NCI-H510A (cell line): ENCODE results near the gene SELENOI.
"Not testable (repeated sequence)": the region's sequence is repeated elsewhere in the genome, so short reads cannot be mapped to it uniquely, and the experiment has no call there.

Experiments
- DNase-seq: peaks from one replicate; lab custom pipeline; 2025; lab: John Stamatoyannopoulos, UW

Gene SELENOI

GRCh38 chr2:26345545-26346453 is at the start of gene SELENOI:
TSS of gene SELENOI (plus strand) at chr2:26346143. CDS start at chr2:26346233, 90 bp downstream.
- peak; percentile 95 for DNase-seq

GRCh38 chr2:26297061-26297460 is 48.9 kb upstream of the SELENOI start:
- no peak for DNase-seq

GRCh38 chr2:26298286-26298637 is 47.7 kb upstream of the SELENOI start:
- DNase-seq, result no peak

DNA sequence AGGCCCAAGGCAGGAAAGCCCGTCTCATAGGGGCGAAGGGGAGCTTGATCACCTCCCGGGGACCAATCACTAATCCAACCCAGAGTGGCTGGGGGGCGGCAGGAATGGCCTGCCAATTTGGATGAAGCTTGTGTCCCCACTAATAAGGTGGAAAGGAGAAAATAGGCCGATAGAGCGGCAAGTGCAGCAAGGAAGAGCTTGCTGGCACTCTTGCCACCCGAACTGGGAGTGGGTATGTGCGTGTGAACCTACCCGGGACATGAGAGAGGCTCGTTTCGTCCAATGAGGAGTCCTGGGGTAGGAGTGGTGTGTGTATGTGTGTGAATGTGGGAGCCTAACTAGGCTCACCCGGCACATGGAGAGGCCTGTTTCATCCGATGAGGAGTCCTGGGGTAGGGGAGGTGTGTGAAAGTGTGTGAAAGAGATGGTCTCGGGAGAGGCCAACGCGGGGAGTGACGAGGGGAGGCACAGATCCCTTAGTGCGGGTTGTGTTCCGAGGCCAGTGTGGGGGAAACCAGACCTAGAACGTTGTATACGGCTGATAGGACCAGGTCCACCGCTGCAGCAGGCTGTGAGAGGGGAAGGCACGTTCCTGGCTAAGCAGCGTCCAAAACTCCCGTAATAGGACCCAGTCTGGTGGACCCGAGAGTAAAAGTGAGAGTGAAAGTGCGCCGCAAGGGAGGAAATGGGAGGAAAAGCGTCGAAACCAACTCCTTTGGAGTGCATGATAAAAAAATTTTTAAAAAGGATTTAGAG is 47.1 kb upstream of the SELENOI start:
- no peak for DNase-seq

- no peak for DNase-seq
Observed at GRCh38 chr2:26299471-26300101, 46.4 kb upstream of the SELENOI start.

DNA sequence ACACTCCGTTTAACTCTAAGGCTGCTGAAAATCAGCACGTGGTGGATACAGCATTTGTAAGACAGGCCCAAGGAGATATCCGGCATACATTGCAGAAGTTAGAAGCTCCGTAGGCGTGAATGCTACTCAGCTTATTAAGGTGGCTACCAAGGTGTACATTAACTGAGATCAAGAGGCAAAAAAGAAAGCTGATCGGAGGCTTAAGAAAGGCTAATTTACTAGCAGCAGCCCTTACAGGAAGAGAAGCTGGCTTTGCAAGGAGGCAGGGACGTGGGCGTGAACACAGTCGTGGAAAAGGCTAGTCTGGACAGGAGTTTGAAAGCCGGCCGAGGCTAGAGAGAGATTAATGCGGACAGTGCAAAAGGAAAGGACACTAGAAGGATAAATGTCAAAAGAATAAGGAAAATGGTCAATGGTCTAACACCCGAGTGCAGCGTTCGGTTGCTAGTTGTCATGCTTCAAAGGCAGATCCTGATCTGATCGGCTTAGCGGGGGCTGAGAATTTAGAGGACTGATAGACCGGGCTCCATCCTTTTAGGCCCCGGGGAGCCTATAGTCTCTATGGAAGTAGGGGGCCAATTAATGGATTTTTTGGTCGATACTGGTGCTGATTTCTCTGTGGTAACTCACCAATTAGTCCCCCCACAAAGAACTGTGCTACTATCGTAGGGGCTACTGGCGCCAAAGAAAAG is 45.6 kb upstream of the SELENOI start:
- DNase-seq, result no peak

DNA sequence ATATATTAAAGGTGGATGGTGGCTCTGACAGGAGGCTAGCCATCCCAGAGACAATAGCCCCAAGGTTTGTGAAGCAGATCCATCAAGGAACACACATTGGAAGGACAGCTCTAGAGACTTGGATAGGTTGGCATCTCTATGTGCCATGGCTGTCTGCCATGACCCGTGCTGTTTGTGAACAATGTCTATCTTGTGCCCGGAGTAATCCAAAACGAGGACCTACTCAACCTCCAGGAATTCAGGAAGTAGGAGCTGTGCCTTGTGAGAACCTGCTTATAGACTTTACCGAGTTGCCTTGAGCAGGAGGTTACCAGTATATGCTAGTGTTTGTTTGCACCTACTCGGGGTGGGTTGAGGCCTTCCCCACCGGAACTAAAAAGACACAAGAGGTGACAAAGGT is 43.1 kb upstream of the SELENOI start:
- DNase-seq, result no peak

DNA sequence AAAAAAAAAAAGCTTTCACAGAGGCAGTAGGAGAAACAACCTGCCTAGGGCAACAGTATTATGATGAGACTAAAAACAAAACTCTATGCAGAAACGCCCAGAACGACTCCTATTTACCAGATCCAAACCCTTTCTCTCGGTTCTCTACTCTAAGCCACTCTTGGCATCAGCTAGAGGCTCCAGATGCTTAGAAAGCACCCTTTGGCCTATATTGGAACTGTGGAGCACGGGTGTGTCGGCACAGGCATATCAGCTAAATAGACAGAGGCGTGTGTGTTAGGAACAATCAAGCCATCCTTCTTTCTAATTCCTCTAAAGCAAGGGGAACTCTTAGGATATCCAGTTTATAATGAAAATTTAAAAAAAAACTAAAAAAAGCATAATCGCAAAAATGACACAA is 40.8 kb upstream of the SELENOI start:
- not testable (repeated sequence) for DNase-seq

- DNase-seq, result no peak
Observed at GRCh38 chr2:26305540-26305939, 40.4 kb upstream of the SELENOI start.

- no peak for DNase-seq
Observed at GRCh38 chr2:26309921-26310320, 36.0 kb upstream of the SELENOI start.

- no peak for DNase-seq
Observed at GRCh38 chr2:26312471-26312870, 33.5 kb upstream of the SELENOI start.

GRCh38 chr2:26313446-26313845 is 32.5 kb upstream of the SELENOI start:
- no peak for DNase-seq

- no peak for DNase-seq
Observed at GRCh38 chr2:26314243-26314642, 31.7 kb upstream of the SELENOI start.

DNA sequence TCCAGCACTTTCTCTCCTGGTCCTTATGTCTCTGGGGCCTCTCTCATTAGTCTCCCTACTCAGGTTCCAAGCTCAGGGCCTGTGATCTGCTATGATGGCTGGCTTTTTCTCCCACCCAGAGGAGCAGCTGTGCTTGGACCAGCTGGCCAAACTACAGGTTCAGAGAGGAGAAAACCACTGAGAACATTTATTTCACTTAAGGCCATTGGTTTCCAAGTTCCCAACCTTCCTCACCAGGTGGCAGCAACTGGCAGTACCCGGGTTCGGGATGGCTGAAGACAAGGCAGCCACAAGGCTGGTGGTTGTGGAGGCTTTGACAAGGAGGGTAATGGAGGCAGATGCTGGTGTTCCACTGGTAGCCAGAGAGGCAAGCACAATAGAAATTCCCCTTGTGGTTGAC is 29.9 kb upstream of the SELENOI start:
- DNase-seq, result no peak

DNA sequence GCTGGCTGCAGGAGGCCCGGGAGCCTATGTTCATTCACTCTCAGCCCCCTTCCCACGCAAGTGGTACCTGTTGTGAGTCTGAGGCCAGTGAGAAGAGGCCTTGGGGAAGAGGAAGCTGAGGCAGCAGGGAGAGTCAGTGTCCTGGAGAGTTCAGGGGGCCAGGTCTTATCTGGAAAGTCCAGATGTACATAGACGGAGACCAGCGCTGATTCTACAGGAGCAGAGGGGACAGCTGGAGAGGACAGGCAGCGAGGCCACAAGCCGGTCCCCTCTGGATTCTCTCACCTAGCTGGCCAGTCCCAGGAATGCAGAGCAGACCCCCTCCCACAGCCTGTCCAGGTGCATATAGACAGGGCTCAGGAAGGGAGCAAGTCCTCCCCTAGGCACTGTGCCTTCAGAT is 29.1 kb upstream of the SELENOI start:
- DNase-seq, result no peak

DNA sequence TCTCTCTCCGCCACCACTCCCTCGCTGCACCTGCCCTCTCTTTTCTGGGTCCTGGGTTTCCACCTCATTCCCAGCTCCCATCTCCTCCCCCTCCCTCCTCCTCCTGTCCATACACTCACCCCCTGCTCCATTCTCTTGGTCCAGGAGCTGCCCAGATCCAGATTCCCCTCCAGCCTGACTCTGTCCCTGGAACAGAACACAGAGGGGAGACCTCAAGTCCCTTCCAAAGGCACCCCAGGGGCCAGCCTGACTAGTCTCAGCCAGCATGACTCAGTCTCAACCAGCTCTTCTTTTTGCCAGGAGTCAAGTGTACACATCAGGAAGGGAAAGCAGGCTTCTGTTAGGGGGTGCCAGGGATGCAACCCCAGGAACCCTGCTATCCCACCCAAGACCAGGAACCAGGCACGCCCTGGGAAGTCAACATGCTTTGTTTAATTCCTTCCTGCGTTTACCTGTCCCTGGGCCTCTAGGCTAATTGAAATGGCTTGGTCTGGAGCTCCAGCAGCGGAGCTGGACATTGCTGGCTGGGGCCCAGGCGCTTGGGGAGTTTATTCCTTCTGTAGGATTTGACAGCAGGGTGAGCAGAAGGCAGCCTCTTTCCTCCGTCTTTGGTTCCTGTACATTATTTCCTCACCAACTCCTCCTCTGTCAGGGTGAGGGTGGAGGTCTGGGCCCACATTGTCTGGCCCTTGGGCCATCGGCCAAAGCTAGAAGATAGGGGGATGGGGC is 28.4 kb upstream of the SELENOI start:
- DNase-seq, result no peak

GRCh38 chr2:26318950-26319349 is 27.0 kb upstream of the SELENOI start:
- DNase-seq, result no peak

- DNase-seq, result not testable (repeated sequence)
Observed at GRCh38 chr2:26324479-26324878, 21.5 kb upstream of the SELENOI start.

DNA sequence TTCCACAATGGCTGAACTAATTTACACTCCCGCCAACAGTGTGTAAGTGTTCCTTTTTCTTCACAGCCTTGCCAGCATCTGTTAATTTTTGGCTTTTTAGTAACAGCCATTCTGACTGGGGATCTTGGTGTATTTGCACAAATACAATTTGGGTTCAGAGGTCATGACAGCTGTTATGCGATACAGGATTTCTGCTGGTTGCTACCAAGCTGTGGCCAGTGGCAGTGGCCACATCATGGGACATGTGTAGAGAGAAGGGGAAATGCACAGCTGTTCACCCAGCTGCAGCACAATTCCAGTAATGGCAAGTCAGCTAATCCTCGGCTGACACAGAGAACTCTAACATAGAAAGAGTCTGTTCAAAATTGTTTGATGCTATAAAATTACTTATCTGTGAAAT is 21.0 kb upstream of the SELENOI start:
- no peak for DNase-seq

GRCh38 chr2:26325851-26326250 is 20.1 kb upstream of the SELENOI start:
- no peak for DNase-seq

DNA sequence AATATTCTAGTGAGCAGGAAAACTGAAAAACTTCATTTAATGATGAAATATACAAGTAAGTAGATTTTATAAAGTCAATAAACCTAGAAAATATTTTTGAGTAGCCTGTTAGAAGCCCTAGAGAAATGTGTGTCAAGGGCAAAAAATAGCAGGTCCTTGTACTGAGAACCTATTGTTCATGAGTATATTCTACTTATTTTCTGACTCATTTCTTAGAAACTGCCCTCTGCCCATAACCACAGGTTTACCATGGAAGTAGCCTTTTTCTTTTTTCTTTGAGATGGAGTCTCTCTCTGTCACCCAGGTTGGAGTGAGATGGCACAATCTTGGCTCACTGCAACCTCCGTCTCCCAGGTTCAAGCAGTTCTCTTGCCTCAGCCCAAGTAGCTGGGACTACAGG is 19.4 kb upstream of the SELENOI start:
- no peak for DNase-seq
